Measurements from ENCODE around the gene EGLN1.
A peak's percentile ranks its signal among the peaks of the same experiment; 100 is the strongest.
"Not testable (repeated sequence)": the region's sequence is repeated elsewhere in the genome, so short reads cannot be mapped to it uniquely, and the experiment has no call there.

Gene EGLN1
- 2.3 to 16.0 (median 7.4) reads per million in 18 experiments for total RNA-seq

- peak; percentile 54 to 69 for DNase-seq
Observed at GRCh38 chr1:231421971-231422797, at the start of gene EGLN1. EGLN1 (minus strand) TSS chr1:231422287; CDS start chr1:231421888, 399 bp downstream.

- not testable (repeated sequence) for DNase-seq
Observed at GRCh38 chr1:231471500-231471899, 49.4 kb upstream of the EGLN1 start.

GRCh38 chr1:231471027-231471426 is 48.9 kb upstream of the EGLN1 start:
- not testable (repeated sequence) for DNase-seq

GRCh38 chr1:231467986-231468385 is 45.9 kb upstream of the EGLN1 start:
- DNase-seq, result no peak

- no peak for DNase-seq
Observed at GRCh38 chr1:231465051-231465450, 43.0 kb upstream of the EGLN1 start.

- DNase-seq, result no peak
Observed at GRCh38 chr1:231463541-231463940, 41.5 kb upstream of the EGLN1 start.

- DNase-seq, result peak; percentile 12 to 57
Observed at GRCh38 chr1:231460614-231461013, 38.5 kb upstream of the EGLN1 start.

GRCh38 chr1:231459438-231459837 is 37.4 kb upstream of the EGLN1 start:
- DNase-seq, result not testable (repeated sequence)

- not testable (repeated sequence) for DNase-seq
Observed at GRCh38 chr1:231457956-231458355, 35.9 kb upstream of the EGLN1 start.

GRCh38 chr1:231454133-231454532 is 32.0 kb upstream of the EGLN1 start:
- DNase-seq, result not testable (repeated sequence)

- no peak for DNase-seq
Observed at GRCh38 chr1:231446138-231446537, 24.1 kb upstream of the EGLN1 start.

- no peak for DNase-seq
Observed at GRCh38 chr1:231444059-231444458, 22.0 kb upstream of the EGLN1 start.

- no peak for DNase-seq
Observed at GRCh38 chr1:231443363-231443762, 21.3 kb upstream of the EGLN1 start.

GRCh38 chr1:231442735-231443134 is 20.6 kb upstream of the EGLN1 start:
- DNase-seq, result peak; percentile 13 to 36

GRCh38 chr1:231432996-231433395 is 10.9 kb upstream of the EGLN1 start:
- no peak for DNase-seq

- DNase-seq, result peak in 1 of 2 donors; percentile 18
Observed at GRCh38 chr1:231431665-231432415, 9.8 kb upstream of the EGLN1 start.

GRCh38 chr1:231430678-231431352 is 8.7 kb upstream of the EGLN1 start:
- not testable (repeated sequence) for DNase-seq

- no peak for DNase-seq
Observed at GRCh38 chr1:231428377-231428776, 6.3 kb upstream of the EGLN1 start.

- DNase-seq, result no peak
Observed at GRCh38 chr1:231424950-231425805, 3.1 kb upstream of the EGLN1 start.

GRCh38 chr1:231423648-231424047 is 1.6 kb upstream of the EGLN1 start:
- DNase-seq, result no peak

- DNase-seq, result no peak
Observed at GRCh38 chr1:231422798-231423309, 767 bp upstream of the EGLN1 start.

GRCh38 chr1:231421546-231421970 is 529 bp downstream of the EGLN1 start:
- peak in 1 of 2 donors; percentile 43 for DNase-seq
